ENCODE results near the gene RERE.

- TF ChIP-seq, protein P1, sequence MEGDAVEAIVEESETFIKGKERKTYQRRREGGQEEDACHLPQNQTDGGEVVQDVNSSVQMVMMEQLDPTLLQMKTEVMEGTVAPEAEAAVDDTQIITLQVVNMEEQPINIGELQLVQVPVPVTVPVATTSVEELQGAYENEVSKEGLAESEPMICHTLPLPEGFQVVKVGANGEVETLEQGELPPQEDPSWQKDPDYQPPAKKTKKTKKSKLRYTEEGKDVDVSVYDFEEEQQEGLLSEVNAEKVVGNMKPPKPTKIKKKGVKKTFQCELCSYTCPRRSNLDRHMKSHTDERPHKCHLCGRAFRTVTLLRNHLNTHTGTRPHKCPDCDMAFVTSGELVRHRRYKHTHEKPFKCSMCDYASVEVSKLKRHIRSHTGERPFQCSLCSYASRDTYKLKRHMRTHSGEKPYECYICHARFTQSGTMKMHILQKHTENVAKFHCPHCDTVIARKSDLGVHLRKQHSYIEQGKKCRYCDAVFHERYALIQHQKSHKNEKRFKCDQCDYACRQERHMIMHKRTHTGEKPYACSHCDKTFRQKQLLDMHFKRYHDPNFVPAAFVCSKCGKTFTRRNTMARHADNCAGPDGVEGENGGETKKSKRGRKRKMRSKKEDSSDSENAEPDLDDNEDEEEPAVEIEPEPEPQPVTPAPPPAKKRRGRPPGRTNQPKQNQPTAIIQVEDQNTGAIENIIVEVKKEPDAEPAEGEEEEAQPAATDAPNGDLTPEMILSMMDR (IDR thresholded peaks at IDR 0.05; ENCODE audit: extremely low read depth in 1 of 2, insufficient read depth in 1 of 2, low read depth in 1 of 2, low read length in 2 of 2), result no peak
- TF ChIP-seq, protein P2, sequence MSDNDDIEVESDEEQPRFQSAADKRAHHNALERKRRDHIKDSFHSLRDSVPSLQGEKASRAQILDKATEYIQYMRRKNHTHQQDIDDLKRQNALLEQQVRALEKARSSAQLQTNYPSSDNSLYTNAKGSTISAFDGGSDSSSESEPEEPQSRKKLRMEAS (IDR thresholded peaks at IDR 0.05; ENCODE audit: insufficient read depth, insufficient read length), result no peak
- no peak for TF ChIP-seq POLR2A (IDR thresholded peaks at IDR 0.05; ENCODE audit: low read depth, low read length)
Measured at GRCh38 chr1:8460132-8460544, 357.3 kb downstream of the RERE start.
